Measurements from ENCODE around the gene ZBTB22. TPM values are rescaled to one million over a fixed set of nuclear protein-coding genes. Genes with fewer than 3 reads are reported as not detected.

The ZBTB22 gene
- polyA plus RNA-seq, 1 donor from 2014 or later = 16.5 TPM

Other genes with a start within 250 kb of the ZBTB22 start
- gene HLA-DPA1, start 244.1 kb downstream of the ZBTB22 start, polyA plus RNA-seq = not detected in 2 replicates
- gene HLA-DPB1, start 241.8 kb downstream of the ZBTB22 start, polyA plus RNA-seq = 2.3 TPM in 1 of 2 replicates, not detected in the other
- 9.8 and 20.2 TPM in 2 replicates for gene COL11A2, start 125.3 kb downstream of the ZBTB22 start, polyA plus RNA-seq
- 60.7 and 71.2 TPM in 2 replicates for gene RXRB, start 117.1 kb downstream of the ZBTB22 start, polyA plus RNA-seq
- gene SLC39A7, start 116.9 kb downstream of the ZBTB22 start, polyA plus RNA-seq = 99.8 and 120 TPM in 2 replicates
- gene HSD17B8, start 113.1 kb downstream of the ZBTB22 start, polyA plus RNA-seq = 7.3 and 10.3 TPM in 2 replicates
- 107 and 121 TPM in 2 replicates for gene RING1, start 109.2 kb downstream of the ZBTB22 start, polyA plus RNA-seq
- gene VPS52, start 45.9 kb downstream of the ZBTB22 start, polyA plus RNA-seq = 29.1 and 34.6 TPM in 2 replicates
- gene RPS18, start 45.7 kb downstream of the ZBTB22 start, polyA plus RNA-seq = 1,894 and 2,078 TPM in 2 replicates
- gene B3GALT4, start 40.6 kb downstream of the ZBTB22 start, polyA plus RNA-seq = 2.5 and 7.0 TPM in 2 replicates
- gene WDR46, start 28.5 kb downstream of the ZBTB22 start, polyA plus RNA-seq = 62.5 and 73.2 TPM in 2 replicates
- 97.8 and 109 TPM in 2 replicates for gene PFDN6, start 28.1 kb downstream of the ZBTB22 start, polyA plus RNA-seq
- 120 and 141 TPM in 2 replicates for gene RGL2, start 18.8 kb downstream of the ZBTB22 start, polyA plus RNA-seq
- gene TAPBP, start 3.7 kb downstream of the ZBTB22 start, polyA plus RNA-seq = 1.2 and 5.5 TPM in 2 replicates
- gene DAXX, start 5.2 kb upstream of the ZBTB22 start, polyA plus RNA-seq = 39.3 and 66.0 TPM in 2 replicates
- gene KIFC1, start 74.1 kb upstream of the ZBTB22 start, polyA plus RNA-seq = 0.52 and 2.1 TPM in 2 replicates
- 102 and 112 TPM in 2 replicates for gene PHF1, start 93.3 kb upstream of the ZBTB22 start, polyA plus RNA-seq
- 341 and 343 TPM in 2 replicates for gene CUTA, start 100.4 kb upstream of the ZBTB22 start, polyA plus RNA-seq
- gene SYNGAP1, start 102.3 kb upstream of the ZBTB22 start, polyA plus RNA-seq = 4.3 and 5.9 TPM in 2 replicates
- 6.8 and 7.7 TPM in 2 replicates for gene ZBTB9, start 136.8 kb upstream of the ZBTB22 start, polyA plus RNA-seq